GM23338 (cell line): ENCODE measurements around the gene WNT11. TPM values are rescaled to one million over a fixed set of nuclear protein-coding genes. Genes with fewer than 3 reads are reported as not detected.

Source experiments
- ATAC-seq: fragments of 200-7000 bp; cut with Tn5 transposase; 3 replicates; pipeline ENCODE4 v1.9.1; 2020
- DNase-seq: peaks from one replicate; pipeline ENCODE4 v3.0.0-alpha.2; 2015; ENCODE audit warnings: low spot score
- H2AFZ ChIP-seq: fragments of 200-600 bp; sonication (generic); 2 replicates; pipeline ENCODE4 v1.8.0; 2016; ENCODE audit warnings: antibody characterized with exemption, mild to moderate bottlenecking, moderate library complexity
- H3F3A ChIP-seq: fragments of 200-600 bp; sonication (generic); replicated peaks from 2 replicates; pipeline ENCODE4 v1.8.0; 2017; ENCODE audit warnings: antibody characterized with exemption, mixed run types, low read depth
- H3K27ac ChIP-seq: fragments of 200-600 bp; sonication (generic); 2 replicates; pipeline ENCODE4 v1.6.1; 2016; ENCODE audit warnings: low read depth
- H3K27me3 ChIP-seq: fragments of 200-600 bp; sonication (generic); 2 replicates; pipeline ENCODE4 v1.8.0; 2016; ENCODE audit warnings: mild to moderate bottlenecking, mixed run types, moderate library complexity; ENCODE audit not compliant: insufficient read depth
- H3K36me3 ChIP-seq: fragments of 200-600 bp; sonication (generic); 2 replicates; pipeline ENCODE4 v1.8.0; 2016; ENCODE audit warnings: mild to moderate bottlenecking; ENCODE audit not compliant: insufficient read depth
- H3K4me1 ChIP-seq: fragments of 200-600 bp; sonication (generic); 2 replicates; pipeline ENCODE4 v1.8.0; 2016; ENCODE audit warnings: mild to moderate bottlenecking, moderate library complexity; ENCODE audit not compliant: insufficient read depth
- H3K4me2 ChIP-seq: fragments of 200-600 bp; sonication (generic); 2 replicates; pipeline ENCODE4 v1.7.1; 2017; ENCODE audit warnings: mixed run types
- H3K4me3 ChIP-seq: fragments of 200-600 bp; sonication (generic); 2 replicates; pipeline ENCODE4 v1.6.1; 2016; ENCODE audit warnings: mixed run types
- H3K79me2 ChIP-seq: fragments of 200-600 bp; sonication (generic); replicated peaks from 2 replicates; pipeline ENCODE4 v1.8.0; 2017; ENCODE audit warnings: mild to moderate bottlenecking; ENCODE audit not compliant: insufficient read depth
- H3K9me2 ChIP-seq: fragments of 200-600 bp; sonication (generic); 2 replicates; pipeline ENCODE4 v1.8.0; 2017; ENCODE audit not compliant: insufficient read depth
- H4K20me1 ChIP-seq: fragments of 200-600 bp; sonication (generic); replicated peaks from 2 replicates; pipeline ENCODE4 v1.8.0; 2017; ENCODE audit warnings: mild to moderate bottlenecking; ENCODE audit not compliant: insufficient read depth
- H3K27ac Mint-ChIP-seq: 2 replicates; pipeline ENCODE4 v1.8.0; 2020; ENCODE audit warnings: inconsistent platforms, mild to moderate bottlenecking, moderate library complexity, mixed read lengths
- H3K27me3 Mint-ChIP-seq: 3 replicates; pipeline ENCODE4 v1.8.0; 2022; ENCODE audit warnings: low read depth, mild to moderate bottlenecking, moderate library complexity, mixed read lengths, inconsistent platforms; ENCODE audit not compliant: insufficient read depth, poor library complexity
- H3K36me3 Mint-ChIP-seq: 3 replicates; pipeline ENCODE4 v1.8.0; 2021; ENCODE audit warnings: low read depth, mild to moderate bottlenecking, inconsistent platforms, moderate library complexity, mixed read lengths
- H3K4me1 Mint-ChIP-seq: 3 replicates; pipeline ENCODE4 v1.8.0; 2020; ENCODE audit warnings: mild to moderate bottlenecking, inconsistent platforms, mixed read lengths
- H3K4me3 Mint-ChIP-seq: 3 replicates; pipeline ENCODE4 v1.8.0; 2021; ENCODE audit warnings: moderate library complexity, mild to moderate bottlenecking, inconsistent platforms, mixed read lengths
- H3K9me3 Mint-ChIP-seq: 3 replicates; pipeline ENCODE4 v1.8.0; 2020; ENCODE audit warnings: moderate library complexity, mild to moderate bottlenecking, inconsistent platforms, mixed read lengths
- CREB1 ChIP-seq: fragments of 250-450 bp; sonication (Bioruptor Pico); IDR thresholded peaks from 2 replicates; pipeline ENCODE4 v1.5.0; 2020; ENCODE audit warnings: low read depth, mild to moderate bottlenecking, moderate library complexity
- CTCF ChIP-seq, 2 experiments: fragments of 200-600 bp in 1 of 2; sonication (generic) in 1 of 2; conservative IDR thresholded peaks; 2 replicates each; pipeline versions ENCODE4 v1.5.1 to v1.6.1; 2016 to 2017; ENCODE audit warnings: antibody characterized with exemption in 2 of 2, low read depth in 2 of 2, mild to moderate bottlenecking in 2 of 2, moderate library complexity in 1 of 2
- ETS1 ChIP-seq: IDR thresholded peaks from 2 replicates; pipeline ENCODE4 v1.6.1; 2016; ENCODE audit warnings: antibody characterized with exemption
- EZH2 ChIP-seq: fragments of 200-600 bp; sonication (generic); IDR thresholded peaks from one replicate; pipeline ENCODE4 v1.8.0; 2017; ENCODE audit warnings: antibody characterized with exemption, mild to moderate bottlenecking, low read depth; ENCODE audit not compliant: unreplicated experiment
- EZH2phosphoT487 ChIP-seq: fragments of 200-600 bp; sonication (generic); IDR thresholded peaks from one replicate; pipeline ENCODE4 v1.8.1; 2018; ENCODE audit warnings: antibody characterized with exemption; ENCODE audit not compliant: unreplicated experiment
- JUNB ChIP-seq: IDR thresholded peaks from one replicate; pipeline ENCODE4 v1.6.1; 2016; ENCODE audit warnings: antibody characterized with exemption; ENCODE audit not compliant: unreplicated experiment
- NANOG ChIP-seq: IDR thresholded peaks from 2 replicates; pipeline ENCODE4 v1.6.1; 2016; ENCODE audit warnings: antibody characterized with exemption, borderline replicate concordance
- POLR2AphosphoS5 ChIP-seq: IDR thresholded peaks from 2 replicates; pipeline ENCODE4 v1.6.1; 2016; ENCODE audit warnings: antibody characterized with exemption, low read depth
- REST ChIP-seq: IDR thresholded peaks from one replicate; pipeline ENCODE4 v1.6.1; 2018; ENCODE audit warnings: antibody characterized with exemption; ENCODE audit not compliant: unreplicated experiment
- STAT1 ChIP-seq: IDR thresholded peaks from one replicate; pipeline ENCODE4 v1.6.1; 2016; ENCODE audit warnings: antibody characterized with exemption; ENCODE audit not compliant: unreplicated experiment
- ZNF114 ChIP-seq: fragments of 250-450 bp; sonication (Bioruptor Pico); IDR thresholded peaks from 2 replicates; pipeline ENCODE4 v1.5.0; 2020; ENCODE audit warnings: mild to moderate bottlenecking, moderate library complexity
- ZNF331 ChIP-seq: fragments of 250-450 bp; sonication (Bioruptor Pico); IDR thresholded peaks from 2 replicates; pipeline ENCODE4 v1.5.0; 2020; ENCODE audit warnings: low read depth, mild to moderate bottlenecking, moderate library complexity
- polyA plus RNA-seq: library from polyadenylated mRNA; unstranded; fragments of >200 nt; fragmentation: Nextera tagmentation; extraction: Ambion mirVana; gene quantifications from 2 replicates; pipeline ENCODE4 v1.2.1, GENCODE V29; 2016
- total RNA-seq: library from RNA; depleted of rRNA; stranded (reverse); fragments of >200 nt; shearing (Covaris generic); gene quantifications from 2 replicates; pipeline ENCODE4 v1.2.3, GENCODE V29; 2014

The WNT11 gene
- total and polyA plus RNA-seq, 2 experiments from 2014 or later: 0.44 to 0.56 TPM

- no peaks in the 10 kb centered on the region for H4K20me1 ChIP-seq
- no peak overlapping the region for H2AFZ ChIP-seq
- H3K4me1 ChIP-seq: no peaks in the 10 kb centered on the region
- DNase-seq: no peak
- no peaks in the 10 kb centered on the region for H3F3A ChIP-seq
- peaks cover 17% of the 10 kb centered on the region for H3K27me3 Mint-ChIP-seq
- no peaks in the 10 kb centered on the region for H3K9me2 ChIP-seq
- no peak overlapping the region for H3K27ac ChIP-seq
- no peaks in the 10 kb centered on the region for H3K27me3 ChIP-seq
- no peak overlapping the region for H3K4me3 Mint-ChIP-seq
- H3K79me2 ChIP-seq: no peaks in the 10 kb centered on the region
- no peak overlapping the region for H3K4me2 ChIP-seq
- no peaks in the 10 kb centered on the region for H3K9me3 Mint-ChIP-seq
- H3K4me3 ChIP-seq: no peak overlapping the region
- 0 out of 3 replicates have a peak, but pooled peaks cover 3% of the 10 kb centered on the region for H3K4me1 Mint-ChIP-seq
- no peak overlapping the region for H3K27ac Mint-ChIP-seq
- ATAC-seq: no peak
- TF ChIP-seq STAT1: no peak
- no peaks in the 10 kb centered on the region for H3K36me3 ChIP-seq
- no peaks in the 10 kb centered on the region for H3K36me3 Mint-ChIP-seq
These were observed 45.4 kb downstream of the WNT11 start for GRCh38 chr11:76160856-76161255.

- no peaks in the 10 kb centered on the region for H4K20me1 ChIP-seq
- H3K27me3 Mint-ChIP-seq: peaks cover 13% of the 10 kb centered on the region
- H3K4me1 ChIP-seq: no peaks in the 10 kb centered on the region
- 0 out of 3 replicates have a peak, but pooled peaks cover 3% of the 10 kb centered on the region for H3K4me1 Mint-ChIP-seq
- H3F3A ChIP-seq: no peaks in the 10 kb centered on the region
- H3K9me3 Mint-ChIP-seq: no peaks in the 10 kb centered on the region
- no peak overlapping the region for H3K4me3 Mint-ChIP-seq
- H3K36me3 ChIP-seq: no peaks in the 10 kb centered on the region
- no peak overlapping the region for H3K27ac ChIP-seq
- no peaks in the 10 kb centered on the region for H3K79me2 ChIP-seq
- no peaks in the 10 kb centered on the region for H3K36me3 Mint-ChIP-seq
- no peaks in the 10 kb centered on the region for H3K9me2 ChIP-seq
- no peak overlapping the region for H3K27ac Mint-ChIP-seq
- DNase-seq: no peak
- no peak for ATAC-seq
- no peak overlapping the region for H3K4me3 ChIP-seq
- H3K27me3 ChIP-seq: no peaks in the 10 kb centered on the region
- H2AFZ ChIP-seq: no peak overlapping the region
- H3K4me2 ChIP-seq: no peak overlapping the region
- no peak for TF ChIP-seq ZNF331
- TF ChIP-seq CTCF (conservative IDR thresholded peaks at IDR 0.05; ENCODE audit: low read depth in 2 of 2): no peak
- no peak for TF ChIP-seq CREB1 (CRISPR knock-in tag)
- no peak for TF ChIP-seq STAT1
- no peak for TF ChIP-seq JUNB
- TF ChIP-seq EZH2phosphoT487: no peak
- TF ChIP-seq POLR2AphosphoS5: no peak
- no peak for TF ChIP-seq EZH2
- no peak for TF ChIP-seq NANOG
- no peak for TF ChIP-seq ETS1
- TF ChIP-seq ZNF114 (CRISPR knock-in tag): no peak
- TF ChIP-seq REST: no peak
These were observed 46.2 kb downstream of the WNT11 start for GRCh38 chr11:76159983-76160661.
